Measurements from ENCODE around the gene IGSF9.

The IGSF9 gene

GRCh38 chr1:159890390-159890789 lies 55.0 kb downstream of the IGSF9 start:
- no peak for DNase-seq (ENCODE audit: low read depth)
- no peak overlapping the region for H3K4me3 ChIP-seq (ENCODE audit: low read depth, low read length)
- TF ChIP-seq MYC (IDR thresholded peaks at IDR 0.05; ENCODE audit: low read depth, low read length), result no peak
- TF ChIP-seq MAX (IDR thresholded peaks at IDR 0.05; ENCODE audit: low read depth, low read length), result no peak
- TF ChIP-seq CTCF (IDR thresholded peaks at IDR 0.05; ENCODE audit: low read depth, low read length), result no peak
- no peak for TF ChIP-seq POLR2A (IDR thresholded peaks at IDR 0.05; ENCODE audit: extremely low read depth, insufficient read length)

- H3K4me3 ChIP-seq (ENCODE audit: low read depth, low read length), result no peak overlapping the region
- TF ChIP-seq MAX (IDR thresholded peaks at IDR 0.05; ENCODE audit: low read depth, low read length), result no peak
- TF ChIP-seq MYC (IDR thresholded peaks at IDR 0.05; ENCODE audit: low read depth, low read length), result peak; percentile 43; the same call in 1 of the 2 replicates
- TF ChIP-seq CTCF (IDR thresholded peaks at IDR 0.05; ENCODE audit: low read depth, low read length), result no peak
- peak; percentile 91 for DNase-seq (ENCODE audit: low read depth)
These were observed 55.6 kb downstream of the IGSF9 start for GRCh38 chr1:159889821-159890252.

- peak; percentile 19 for DNase-seq (ENCODE audit: low read depth)
- no peak overlapping the region for H3K4me3 ChIP-seq (ENCODE audit: low read depth, low read length)
- no peak for TF ChIP-seq MAX (IDR thresholded peaks at IDR 0.05; ENCODE audit: low read depth, low read length)
- TF ChIP-seq POLR2A (IDR thresholded peaks at IDR 0.05; ENCODE audit: extremely low read depth, insufficient read length), result no peak
- TF ChIP-seq MYC (IDR thresholded peaks at IDR 0.05; ENCODE audit: low read depth, low read length), result no peak
- TF ChIP-seq CTCF (IDR thresholded peaks at IDR 0.05; ENCODE audit: low read depth, low read length), result no peak
These were observed 56.2 kb downstream of the IGSF9 start for GRCh38 chr1:159889202-159889601.

- TF ChIP-seq POLR2A (IDR thresholded peaks at IDR 0.05; ENCODE audit: extremely low read depth, insufficient read length), result no peak
- TF ChIP-seq CTCF (IDR thresholded peaks at IDR 0.05; ENCODE audit: low read depth, low read length), result no peak
- no peak overlapping the region for H3K4me3 ChIP-seq (ENCODE audit: low read depth, low read length)
- no peak for DNase-seq (ENCODE audit: low read depth)
These were observed 61.1 kb downstream of the IGSF9 start for GRCh38 chr1:159884296-159884695.

GRCh38 chr1:159883134-159883533 lies 62.3 kb downstream of the IGSF9 start:
- DNase-seq (ENCODE audit: low read depth), result no peak
- TF ChIP-seq MAX (IDR thresholded peaks at IDR 0.05; ENCODE audit: low read depth, low read length), result no peak
- no peak for TF ChIP-seq POLR2A (IDR thresholded peaks at IDR 0.05; ENCODE audit: extremely low read depth, insufficient read length)
- TF ChIP-seq MYC (IDR thresholded peaks at IDR 0.05; ENCODE audit: low read depth, low read length), result no peak
- no peak for TF ChIP-seq CTCF (IDR thresholded peaks at IDR 0.05; ENCODE audit: low read depth, low read length)
- no peak overlapping the region for H3K4me3 ChIP-seq (ENCODE audit: low read depth, low read length)

- no peak for TF ChIP-seq MAX (IDR thresholded peaks at IDR 0.05; ENCODE audit: low read depth, low read length)
- TF ChIP-seq POLR2A (IDR thresholded peaks at IDR 0.05; ENCODE audit: extremely low read depth, insufficient read length), result no peak
- H3K4me3 ChIP-seq (ENCODE audit: low read depth, low read length), result no peak overlapping the region
- peak; percentile 28 for DNase-seq (ENCODE audit: low read depth)
These were observed 62.9 kb downstream of the IGSF9 start for GRCh38 chr1:159882527-159882862.
